Activated CD4-positive, alpha-beta T cell treated with anti-CD3 and anti-CD28 coated beads, Interleukin-10, Interleukin-2, amounts not matched to agents 100 ng/mL and 50 ng/mL, durations not matched to agents 16 hours and 8 hours (primary cell): ENCODE results near the gene P3R3URF.

ENCODE experiments used
- DNase-seq: peaks from one replicate; pipeline ENCODE4 v3.0.0-alpha.2; 2020

The P3R3URF gene

GRCh38 chr1:46193285-46193684, 17.0 kb upstream of the P3R3URF start:
- no peak for DNase-seq

- no peak for DNase-seq
These were observed 15.9 kb upstream of the P3R3URF start for GRCh38 chr1:46192171-46192570.

DNA sequence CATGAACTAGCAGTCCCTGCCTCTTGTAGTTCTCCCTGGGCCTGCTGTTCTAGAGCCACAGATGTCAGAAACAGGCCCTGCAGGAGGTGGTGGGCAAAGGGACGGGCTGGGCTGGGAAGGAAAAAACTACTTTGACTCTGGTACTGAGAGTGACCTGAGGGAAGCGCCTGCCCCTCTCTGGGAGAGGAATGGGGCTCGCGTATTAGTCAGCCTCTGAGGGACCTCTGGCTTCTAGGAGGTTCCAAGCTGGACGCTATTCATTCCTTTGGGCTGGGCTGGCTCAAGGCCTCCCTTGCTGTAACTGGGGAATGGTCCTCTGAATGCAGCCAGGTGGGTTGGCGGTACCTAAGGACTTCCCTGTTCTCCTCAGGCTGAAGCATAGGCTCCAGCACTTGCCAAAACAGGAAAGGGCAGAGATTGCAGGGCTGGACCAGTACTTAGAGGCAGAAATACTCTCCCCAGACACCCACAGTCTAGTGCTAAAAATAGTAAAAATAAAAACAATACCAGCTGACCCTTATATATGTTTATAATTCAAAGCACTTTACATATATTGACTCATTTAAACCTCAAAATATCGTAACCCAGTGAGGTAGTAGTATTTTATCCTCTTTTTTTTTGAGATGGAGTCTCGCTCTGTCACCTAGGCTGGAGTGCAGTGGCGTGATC, 14.9 kb upstream of the P3R3URF start:
- DNase-seq = no peak

- DNase-seq = no peak
These were observed 14.3 kb upstream of the P3R3URF start for GRCh38 chr1:46190539-46190938.

- DNase-seq = no peak
These were observed 12.2 kb upstream of the P3R3URF start for GRCh38 chr1:46188295-46189030.

DNA sequence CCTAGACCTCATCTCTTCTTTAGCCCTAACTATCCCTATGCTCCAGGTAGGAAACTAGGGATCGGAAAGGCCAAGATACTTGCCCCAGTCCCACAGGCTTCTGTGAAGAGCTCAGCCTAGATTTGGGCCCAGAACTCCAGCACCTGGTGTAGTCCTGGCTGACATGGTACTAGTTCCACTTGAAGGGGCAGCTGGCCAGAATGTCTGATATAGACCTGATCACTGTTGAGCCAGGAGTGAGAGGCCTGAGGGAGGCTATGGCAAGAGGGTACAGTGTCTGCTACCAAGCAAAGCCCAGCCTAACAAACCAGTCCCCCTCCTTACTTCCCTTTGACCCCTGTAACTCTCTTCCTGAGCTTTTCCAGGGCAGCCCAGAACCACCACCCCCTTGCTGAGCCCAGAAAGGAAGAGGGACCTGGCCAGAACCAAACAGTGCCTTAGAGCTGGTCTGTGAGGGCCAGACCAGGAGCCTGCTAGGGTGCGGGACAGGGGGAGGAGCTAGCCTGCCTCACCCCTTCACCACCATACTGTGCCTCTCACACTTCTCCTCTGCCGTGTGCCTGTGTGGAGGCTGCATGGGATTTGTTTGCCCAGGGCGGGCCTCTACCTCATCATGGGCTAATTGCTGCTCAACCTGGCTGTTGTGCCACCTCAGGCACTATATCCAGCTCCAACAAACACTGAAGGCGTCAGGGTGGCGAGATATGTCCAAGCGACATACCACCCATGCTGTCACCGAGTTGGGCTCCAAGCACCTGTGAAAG, 11.0 kb upstream of the P3R3URF start:
- no peak for DNase-seq

DNA sequence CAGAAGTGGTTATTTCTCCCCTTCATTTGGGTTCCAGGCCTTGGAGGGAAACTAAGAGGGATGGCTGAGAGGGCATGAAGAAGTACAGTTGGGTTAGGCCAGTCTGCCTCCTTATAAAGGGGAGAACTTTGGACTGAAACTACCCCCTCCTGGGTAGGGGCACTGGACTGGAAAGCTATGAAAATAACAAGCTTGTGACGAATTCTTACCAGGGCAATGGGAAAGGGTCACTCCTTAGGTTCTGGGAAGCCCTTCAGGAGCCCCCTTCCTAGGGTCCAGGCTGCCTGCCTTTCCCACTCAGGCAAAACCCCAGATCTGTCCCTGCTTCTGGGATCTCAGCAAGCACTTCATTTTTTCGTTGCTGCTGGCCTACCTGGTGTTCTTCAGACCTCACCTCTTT, 9.8 kb upstream of the P3R3URF start:
- no peak for DNase-seq

- DNase-seq = peak; percentile 34
These were observed 8.8 kb upstream of the P3R3URF start for GRCh38 chr1:46184920-46185658.

GRCh38 chr1:46183926-46184557, 7.8 kb upstream of the P3R3URF start:
- DNase-seq = no peak

DNA sequence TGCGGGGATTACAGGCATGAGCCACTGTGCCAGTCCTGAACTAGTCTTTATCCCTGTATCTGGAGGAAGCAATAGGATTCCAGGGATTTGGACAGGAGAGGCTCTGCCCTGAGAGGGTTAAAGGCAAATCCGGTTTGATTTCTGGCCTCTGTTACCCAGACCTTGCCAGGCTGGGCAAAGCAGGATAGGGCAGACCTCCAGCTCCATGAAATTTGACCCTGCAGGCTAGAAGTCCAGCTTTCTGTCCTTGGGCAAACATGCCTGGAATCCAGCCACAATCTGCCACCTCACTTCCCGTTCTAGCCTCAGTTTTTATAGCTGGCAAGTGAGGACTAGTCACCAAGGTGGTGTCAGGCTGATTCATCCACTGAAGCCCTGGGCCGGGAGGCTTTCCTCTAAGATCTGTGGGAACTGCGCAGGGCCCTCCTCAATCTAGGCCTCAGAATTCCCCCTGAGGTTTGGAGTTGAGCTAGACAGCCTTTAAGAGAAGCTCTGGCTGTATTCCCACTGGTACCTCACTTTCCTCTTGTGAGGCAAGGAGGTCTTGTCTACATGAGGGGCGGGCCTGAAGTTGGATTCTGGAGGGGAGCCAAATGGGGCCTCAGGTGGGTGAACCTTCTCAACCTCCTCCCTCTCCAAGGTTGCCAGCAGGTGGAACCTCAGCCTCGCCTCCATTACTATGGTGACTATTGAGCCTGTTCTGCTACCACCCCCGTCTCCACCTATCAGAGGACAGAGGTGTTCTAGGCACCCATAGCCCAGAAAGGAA, 7.0 kb upstream of the P3R3URF start:
- DNase-seq = no peak

DNA sequence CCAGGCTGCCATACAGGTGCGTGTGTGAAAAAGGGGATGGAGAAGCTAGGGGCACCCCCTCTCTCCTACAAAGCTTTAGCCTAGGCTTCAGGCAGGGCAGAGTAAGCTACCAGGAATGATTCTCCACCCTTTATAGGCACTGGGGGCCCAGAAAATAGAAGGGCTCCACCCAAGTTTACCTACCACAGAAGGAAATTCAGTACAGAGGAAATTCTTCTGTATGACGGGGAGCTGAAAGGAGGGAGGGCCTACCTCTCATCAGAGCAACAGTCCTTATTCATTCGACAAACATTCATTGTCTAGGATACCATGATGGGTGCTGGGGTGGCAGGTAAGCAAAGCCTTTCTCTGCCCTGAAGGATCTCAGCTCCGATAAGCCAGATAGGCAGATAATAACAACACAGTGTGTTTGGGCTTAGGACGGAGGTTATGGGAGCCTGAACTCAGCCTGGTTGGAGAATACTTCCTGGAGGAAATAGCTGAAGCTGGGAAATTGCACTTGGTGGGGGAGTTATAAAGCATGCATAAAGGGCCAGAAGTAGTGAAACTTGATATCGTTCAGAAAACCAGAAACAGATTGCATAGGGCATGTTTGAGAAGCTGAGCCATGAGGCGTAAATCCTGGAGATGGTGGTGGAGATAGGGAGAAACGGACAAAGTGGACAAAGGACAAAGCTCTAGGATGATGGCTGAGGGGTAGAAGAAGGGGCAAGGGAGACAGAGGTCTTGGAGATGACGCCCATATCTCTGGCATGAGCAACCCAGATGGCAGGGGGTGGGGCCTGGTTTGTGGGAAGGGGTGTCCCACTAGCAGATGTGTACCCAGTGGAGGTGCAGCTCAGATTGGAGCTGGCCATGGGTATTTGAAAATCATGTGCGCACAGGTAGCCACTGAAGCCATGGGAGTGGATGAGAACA, 5.3 kb upstream of the P3R3URF start:
- DNase-seq = no peak

GRCh38 chr1:46180082-46180616, 3.9 kb upstream of the P3R3URF start:
- DNase-seq = no peak

GRCh38 chr1:46179138-46180081, 3.1 kb upstream of the P3R3URF start:
- peak; percentile 74 for DNase-seq

DNA sequence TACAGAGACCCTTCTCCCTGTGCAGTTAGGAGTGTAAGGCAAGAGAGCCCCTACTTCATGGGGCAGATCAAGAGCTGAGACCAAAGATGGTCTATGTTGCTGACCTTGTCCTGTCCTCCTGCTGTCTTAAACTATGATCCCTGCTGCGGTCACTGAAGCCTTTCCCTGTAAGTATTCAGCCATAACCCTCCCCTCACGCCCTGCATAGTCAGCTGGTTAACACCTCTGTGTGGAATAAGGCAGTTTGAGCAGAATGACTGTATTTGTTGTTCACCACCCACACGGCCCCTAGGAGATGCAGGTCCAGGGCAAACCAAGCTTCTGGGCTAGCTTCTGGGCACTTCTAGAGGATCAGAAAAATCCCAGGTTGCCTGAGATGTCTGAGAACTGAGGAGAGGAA, 1.0 kb downstream of the P3R3URF start:
- DNase-seq = peak; percentile 31

DNA sequence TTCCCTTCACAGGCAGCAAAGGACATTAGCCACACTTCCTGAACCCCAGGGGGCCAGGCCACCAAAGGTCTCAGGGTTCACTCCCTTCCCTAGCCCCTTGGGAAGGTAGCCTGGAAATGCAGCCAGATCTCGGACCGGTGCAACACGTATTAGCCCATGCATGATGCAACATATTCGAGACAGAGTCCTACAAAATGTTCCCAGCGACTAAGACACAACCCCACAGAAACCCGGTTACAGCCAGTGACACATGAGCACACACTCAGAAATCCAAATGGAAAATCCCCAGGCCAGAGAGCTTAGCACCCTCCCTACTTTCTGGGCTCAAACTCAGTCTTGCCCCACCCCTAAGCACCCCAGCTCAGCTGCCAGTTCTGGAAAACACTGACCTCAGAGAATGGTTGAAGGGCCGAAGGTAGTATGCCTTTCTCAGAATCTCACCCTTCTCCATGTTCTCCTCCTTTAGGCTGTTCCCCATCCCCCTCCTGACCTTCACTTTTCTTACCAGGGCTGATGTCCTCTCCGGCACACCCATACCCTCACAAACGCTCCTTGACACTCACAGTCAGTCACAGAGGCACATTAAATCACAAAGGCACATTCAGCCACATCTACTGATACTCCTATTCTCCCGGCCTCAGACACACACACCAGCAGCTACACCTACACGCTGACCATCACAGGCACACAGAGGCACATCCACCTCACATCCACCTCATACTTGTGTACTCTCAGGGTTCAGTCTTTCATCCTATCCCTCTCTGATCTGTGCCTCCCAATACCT, 1.6 kb downstream of the P3R3URF start, which contains the start of gene TSPAN1:
Gene TSPAN1, plus strand, starts transcription at position 640 of the 784 bp plus-strand sequence. CDS start 6,021 bp downstream, outside the sequence.
- DNase-seq = no peak

GRCh38 chr1:46173361-46173856, 2.9 kb downstream of the P3R3URF start:
- no peak for DNase-seq

DNA sequence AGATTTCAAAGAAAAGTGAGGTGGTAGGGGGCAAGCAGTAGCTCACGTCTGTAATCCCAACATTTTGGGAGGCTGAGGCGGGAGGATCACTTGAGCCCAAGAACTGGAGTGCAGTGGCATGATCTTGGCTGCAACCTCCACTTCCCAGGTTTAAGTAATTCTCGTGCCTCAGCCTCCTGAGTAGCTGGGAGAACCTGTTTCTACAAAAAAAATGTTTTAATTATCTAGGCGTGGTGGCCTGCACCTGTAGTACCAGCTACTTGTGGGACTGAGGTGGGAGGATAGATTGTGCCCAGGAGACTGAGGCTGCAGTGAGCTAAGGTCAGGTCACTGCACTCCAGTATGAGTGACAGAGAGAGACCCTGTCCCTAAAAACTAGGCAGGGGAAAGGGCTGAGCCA, 4.0 kb downstream of the P3R3URF start:
- no peak for DNase-seq

GRCh38 chr1:46171871-46172270, 4.4 kb downstream of the P3R3URF start:
- no peak for DNase-seq
